Neural progenitor cell (in vitro differentiated cells): ENCODE data around the gene SMAD4. TPM values are rescaled to one million over a fixed set of nuclear protein-coding genes. Genes with fewer than 3 reads are reported as not detected.

Experiments
- DNase-seq: peaks from one replicate; pipeline ENCODE4 v3.0.0-alpha.2; 2016; ENCODE audit warnings: low spot score
- H2AFZ ChIP-seq: fragments of 200-600 bp; sonication (generic); replicated peaks from 2 replicates; pipeline ENCODE4 v1.6.1; 2016; ENCODE audit warnings: antibody characterized with exemption
- H3F3A ChIP-seq: fragments of 200-600 bp; sonication (generic); 2 replicates; pipeline ENCODE4 v1.6.1; 2016; ENCODE audit warnings: antibody characterized with exemption, low read depth
- H3K27ac ChIP-seq: fragments of 200-600 bp; sonication (generic); 2 replicates; pipeline ENCODE4 v1.5.1; 2016; ENCODE audit warnings: mild to moderate bottlenecking
- H3K27me3 ChIP-seq: fragments of 200-600 bp; sonication (generic); 2 replicates; pipeline ENCODE4 v1.6.1; 2016; ENCODE audit warnings: mild to moderate bottlenecking, moderate library complexity
- H3K36me3 ChIP-seq: fragments of 200-600 bp; sonication (generic); 2 replicates; pipeline ENCODE4 v1.5.1; 2016
- H3K4me1 ChIP-seq: fragments of 200-600 bp; sonication (generic); 2 replicates; pipeline ENCODE4 v1.6.1; 2016; ENCODE audit warnings: mixed run types
- H3K4me2 ChIP-seq: fragments of 200-600 bp; sonication (generic); 2 replicates; pipeline ENCODE4 v1.6.1; 2016
- H3K4me3 ChIP-seq: fragments of 200-600 bp; sonication (generic); 2 replicates; pipeline ENCODE4 v1.5.1; 2016
- H3K79me2 ChIP-seq: fragments of 200-600 bp; sonication (generic); 2 replicates; pipeline ENCODE4 v1.6.1; 2016; ENCODE audit warnings: low read depth
- H3K9ac ChIP-seq: fragments of 200-600 bp; sonication (generic); 2 replicates; pipeline ENCODE4 v1.6.1; 2016
- H3K9me3 ChIP-seq: fragments of 200-600 bp; sonication (generic); 2 replicates; pipeline ENCODE4 v1.5.1; 2016; ENCODE audit warnings: low read depth
- H4K20me1 ChIP-seq: fragments of 200-600 bp; sonication (generic); 2 replicates; pipeline ENCODE4 v1.6.1; 2016; ENCODE audit warnings: low read depth
- H3K27ac Mint-ChIP-seq: 3 replicates; pipeline ENCODE4 v1.8.0; 2021; ENCODE audit warnings: mixed read lengths
- H3K27me3 Mint-ChIP-seq: 2 replicates; pipeline ENCODE4 v1.8.0; 2022; ENCODE audit warnings: low read depth, mild to moderate bottlenecking, inconsistent platforms, moderate library complexity, mixed read lengths; ENCODE audit not compliant: insufficient read depth
- H3K36me3 Mint-ChIP-seq: 3 replicates; pipeline ENCODE4 v1.8.0; 2021; ENCODE audit warnings: mixed read lengths
- H3K4me1 Mint-ChIP-seq: 3 replicates; pipeline ENCODE4 v1.8.0; 2021; ENCODE audit warnings: mixed read lengths
- H3K4me3 Mint-ChIP-seq: 3 replicates; pipeline ENCODE4 v1.8.0; 2021; ENCODE audit warnings: mild to moderate bottlenecking, moderate library complexity, mixed read lengths
- H3K9me3 Mint-ChIP-seq: 3 replicates; pipeline ENCODE4 v1.8.0; 2020; ENCODE audit warnings: mixed read lengths
- CTCF ChIP-seq: fragments of 200-600 bp; sonication (generic); IDR thresholded peaks from 2 replicates; pipeline ENCODE4 v1.5.1; 2017; ENCODE audit warnings: antibody characterized with exemption, mild to moderate bottlenecking
- EZH2 ChIP-seq: fragments of 200-600 bp; sonication (generic); IDR thresholded peaks from 2 replicates; pipeline ENCODE4 v1.6.1; 2017; ENCODE audit warnings: antibody characterized with exemption, mild to moderate bottlenecking, moderate library complexity
- EZH2phosphoT487 ChIP-seq: fragments of 200-600 bp; sonication (generic); IDR thresholded peaks from 2 replicates; pipeline ENCODE4 v1.6.1; 2017; ENCODE audit warnings: antibody characterized with exemption
- total RNA-seq: library from RNA; depleted of rRNA; stranded (reverse); fragments of >200 nt; gene quantifications from 2 replicates; pipeline ENCODE4 v1.2.3, GENCODE V29; 2015; ENCODE audit warnings: low replicate concordance

The SMAD4 gene
- total RNA-seq, 1 donor from 2014 or later: 310 TPM

DNA sequence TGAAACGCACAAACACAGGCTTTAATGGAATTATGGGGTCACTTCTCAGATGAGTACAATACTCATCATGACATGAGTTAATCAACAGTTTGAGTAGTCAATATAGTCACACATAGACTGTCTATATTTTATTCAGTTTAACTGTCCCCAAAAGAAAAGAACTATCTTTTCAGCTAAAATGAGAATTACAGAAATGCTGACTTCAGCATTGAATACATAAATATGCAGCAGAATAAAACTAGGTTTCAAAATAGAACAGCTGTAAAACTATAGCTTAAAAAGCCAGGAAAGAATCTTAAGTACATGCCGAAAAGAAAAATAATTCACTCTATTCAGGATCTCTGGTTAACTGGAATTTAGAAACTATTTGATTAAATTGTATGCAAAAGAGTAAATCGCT lies 30.0 kb downstream of the SMAD4 start:
- no peaks in the 10 kb centered on the region for H3K27me3 ChIP-seq
- H3K4me3 Mint-ChIP-seq: no peak overlapping the region
- no peak overlapping the region for H3K4me2 ChIP-seq
- peaks cover 48% of the 10 kb centered on the region for H3K36me3 ChIP-seq
- H3K4me1 ChIP-seq: no peaks in the 10 kb centered on the region
- no peaks in the 10 kb centered on the region for H3K4me1 Mint-ChIP-seq
- no peak overlapping the region for H2AFZ ChIP-seq
- H3K27me3 Mint-ChIP-seq: no peaks in the 10 kb centered on the region
- H3K9ac ChIP-seq: no peak overlapping the region
- peaks cover 40% of the 10 kb centered on the region for H3K36me3 Mint-ChIP-seq
- peaks cover 25% of the 10 kb centered on the region for H3K79me2 ChIP-seq
- DNase-seq: no peak
- no peak overlapping the region for H3K27ac Mint-ChIP-seq
- H3K4me3 ChIP-seq: no peak overlapping the region
- H4K20me1 ChIP-seq: peaks cover 13% of the 10 kb centered on the region
- H3K27ac ChIP-seq: no peak overlapping the region
- no peaks in the 10 kb centered on the region for H3K9me3 ChIP-seq
- H3F3A ChIP-seq: no peaks in the 10 kb centered on the region
- H3K9me3 Mint-ChIP-seq: no peaks in the 10 kb centered on the region
- TF ChIP-seq CTCF (no peak), EZH2 (no peak), EZH2phosphoT487 (no peak)

DNA sequence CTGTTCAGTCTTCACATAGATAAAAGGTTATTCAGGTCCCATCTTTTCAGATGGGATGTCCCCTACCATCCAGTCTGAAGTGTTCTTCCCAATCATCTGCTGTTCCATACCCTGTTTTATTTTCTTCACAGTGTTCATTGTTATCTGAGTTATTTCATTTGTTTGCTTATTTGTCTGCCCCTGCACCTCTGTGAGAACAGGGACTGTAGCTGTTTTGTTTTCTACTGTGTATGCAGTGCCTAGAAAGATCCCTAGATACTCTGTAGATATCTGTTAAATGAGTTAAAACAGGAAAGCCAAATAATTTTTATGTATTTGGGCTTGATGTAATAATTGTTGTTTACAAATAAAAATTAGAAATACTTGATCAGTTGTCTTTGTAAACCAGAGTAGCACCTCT lies 34.2 kb downstream of the SMAD4 start:
- Histone ChIP-seq H4K20me1 (peaks cover 5% of the 10 kb centered on the region), H3K4me1 (no peaks in the 10 kb centered on the region), H3K27ac (no peak overlapping the region), H3K79me2 (peaks cover 14% of the 10 kb centered on the region), H3K4me3 (no peak overlapping the region), H3K36me3 (peaks cover 55% of the 10 kb centered on the region), H2AFZ (no peak overlapping the region), H3K27me3 (no peaks in the 10 kb centered on the region), H3K9ac (no peak overlapping the region), H3K4me2 (no peak overlapping the region), H3F3A (no peaks in the 10 kb centered on the region), H3K9me3 (no peaks in the 10 kb centered on the region)
- no peak for DNase-seq
- no peaks in the 10 kb centered on the region for H3K9me3 Mint-ChIP-seq
- no peak overlapping the region for H3K4me3 Mint-ChIP-seq
- peaks cover 38% of the 10 kb centered on the region for H3K36me3 Mint-ChIP-seq
- no peaks in the 10 kb centered on the region for H3K4me1 Mint-ChIP-seq
- H3K27ac Mint-ChIP-seq: peak overlapping the region; percentile 13
- TF ChIP-seq EZH2 (no peak), EZH2phosphoT487 (no peak), CTCF (no peak)
- no peaks in the 10 kb centered on the region for H3K27me3 Mint-ChIP-seq

GRCh38 chr18:51066273-51066672 lies 36.3 kb downstream of the SMAD4 start:
- H2AFZ ChIP-seq: no peak overlapping the region
- H3K4me1 ChIP-seq: no peaks in the 10 kb centered on the region
- H3K4me2 ChIP-seq: no peak overlapping the region
- H3K4me3 ChIP-seq: no peak overlapping the region
- no peaks in the 10 kb centered on the region for H3K27me3 Mint-ChIP-seq
- peaks cover 45% of the 10 kb centered on the region for H3K36me3 ChIP-seq
- no peak overlapping the region for H3K27ac ChIP-seq
- DNase-seq: no peak
- H3K4me1 Mint-ChIP-seq: no peaks in the 10 kb centered on the region
- peaks cover 45% of the 10 kb centered on the region for H3K36me3 Mint-ChIP-seq
- H3K9ac ChIP-seq: no peak overlapping the region
- no peaks in the 10 kb centered on the region for H3K9me3 ChIP-seq
- no peaks in the 10 kb centered on the region for H3K27me3 ChIP-seq
- H3K9me3 Mint-ChIP-seq: no peaks in the 10 kb centered on the region
- TF ChIP-seq EZH2: no peak
- TF ChIP-seq CTCF: no peak
- no peak for TF ChIP-seq EZH2phosphoT487
- no peaks in the 10 kb centered on the region for H3F3A ChIP-seq
- peaks cover 29% of the 10 kb centered on the region for H3K79me2 ChIP-seq
- peaks cover 5% of the 10 kb centered on the region for H4K20me1 ChIP-seq
- H3K4me3 Mint-ChIP-seq: no peak overlapping the region
- H3K27ac Mint-ChIP-seq: no peak overlapping the region

DNA sequence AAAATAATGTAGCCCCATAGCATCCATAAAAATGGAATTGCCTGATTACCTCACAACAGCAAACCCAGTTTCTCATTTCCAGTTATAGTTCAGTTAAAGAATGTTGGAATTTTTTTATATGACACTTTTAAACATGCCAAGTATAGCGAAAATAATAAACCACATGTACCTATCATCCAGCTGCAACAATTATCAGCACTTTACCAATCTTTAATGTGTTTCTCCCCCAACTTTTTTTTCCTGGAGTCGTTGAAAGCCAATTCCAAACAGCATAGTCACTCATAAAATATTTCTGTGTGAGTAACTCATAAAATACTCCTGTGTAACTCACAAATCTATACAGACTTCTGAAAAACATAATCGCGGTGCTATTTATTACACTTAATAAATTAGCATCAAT lies 38.1 kb downstream of the SMAD4 start:
- Histone ChIP-seq H3K4me1 (no peaks in the 10 kb centered on the region), H3K79me2 (peaks cover 46% of the 10 kb centered on the region), H3K9ac (no peak overlapping the region), H4K20me1 (peaks cover 5% of the 10 kb centered on the region), H3K4me3 (no peak overlapping the region), H3K4me2 (no peak overlapping the region), H3K36me3 (peaks cover 43% of the 10 kb centered on the region), H3F3A (no peaks in the 10 kb centered on the region), H3K9me3 (no peaks in the 10 kb centered on the region), H3K27me3 (no peaks in the 10 kb centered on the region), H3K27ac (no peak overlapping the region), H2AFZ (no peak overlapping the region)
- no peaks in the 10 kb centered on the region for H3K4me1 Mint-ChIP-seq
- no peak overlapping the region for H3K27ac Mint-ChIP-seq
- H3K9me3 Mint-ChIP-seq: no peaks in the 10 kb centered on the region
- no peak overlapping the region for H3K4me3 Mint-ChIP-seq
- DNase-seq: no peak
- peaks cover 52% of the 10 kb centered on the region for H3K36me3 Mint-ChIP-seq
- H3K27me3 Mint-ChIP-seq: no peaks in the 10 kb centered on the region
- TF ChIP-seq EZH2 (no peak), CTCF (no peak), EZH2phosphoT487 (no peak)
